ENCODE measurements around the gene CABP2. TPM values are rescaled to one million over a fixed set of nuclear protein-coding genes. Genes with fewer than 3 reads are reported as not detected.

The CABP2 gene
- total RNA-seq, 2 donors from 2014 or later = not detected

DNA sequence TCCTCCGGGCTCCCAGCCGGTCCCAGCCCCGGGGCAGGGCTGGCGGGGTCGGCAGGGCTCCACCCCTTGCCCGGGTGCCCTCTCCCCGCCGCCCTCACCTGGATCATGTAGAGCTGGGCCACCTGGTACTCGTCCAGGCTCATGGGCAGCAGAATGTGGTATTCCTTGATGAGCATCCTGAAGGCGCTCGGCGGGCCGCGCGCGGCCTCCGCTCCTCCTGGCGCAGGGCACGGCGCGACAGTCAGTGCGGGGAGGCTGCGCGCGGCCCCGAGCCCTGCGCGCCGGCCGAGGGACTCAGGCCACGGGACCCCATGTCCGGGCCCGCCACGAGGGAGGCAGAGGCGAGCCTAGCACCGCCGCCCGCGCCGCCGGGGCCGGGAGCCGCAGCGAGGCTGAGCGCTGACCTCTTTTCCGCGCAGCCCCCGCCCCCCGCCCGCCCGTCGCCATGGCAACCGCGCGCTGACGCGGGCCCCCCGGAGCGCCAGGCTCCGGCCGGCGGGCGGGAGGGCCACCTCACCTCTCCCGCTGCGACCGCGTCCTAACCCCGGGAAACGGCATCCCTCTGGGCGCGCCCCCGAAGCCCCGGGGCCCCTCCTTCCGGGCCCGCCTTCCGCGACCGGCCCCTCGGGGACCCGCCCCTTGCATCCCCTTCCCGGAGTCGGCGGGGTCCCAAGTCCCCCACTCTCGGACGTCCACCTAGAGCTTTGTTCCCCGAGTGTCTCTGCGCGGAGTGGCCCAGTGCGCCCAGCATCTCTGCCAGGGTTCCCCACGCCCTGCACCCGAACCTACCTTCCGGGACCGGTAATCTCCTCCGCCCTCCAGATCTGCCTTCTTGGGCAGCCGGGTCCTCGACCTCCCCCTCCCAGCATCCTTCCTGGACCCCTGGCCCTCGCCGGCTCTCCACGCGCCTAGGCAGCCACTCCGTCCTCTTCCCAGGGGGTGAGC lies 19.0 kb downstream of the CABP2 start:
- peaks cover 0 to 54% of the 10 kb centered on the region in 2 donors for H3K4me1 ChIP-seq

DNA sequence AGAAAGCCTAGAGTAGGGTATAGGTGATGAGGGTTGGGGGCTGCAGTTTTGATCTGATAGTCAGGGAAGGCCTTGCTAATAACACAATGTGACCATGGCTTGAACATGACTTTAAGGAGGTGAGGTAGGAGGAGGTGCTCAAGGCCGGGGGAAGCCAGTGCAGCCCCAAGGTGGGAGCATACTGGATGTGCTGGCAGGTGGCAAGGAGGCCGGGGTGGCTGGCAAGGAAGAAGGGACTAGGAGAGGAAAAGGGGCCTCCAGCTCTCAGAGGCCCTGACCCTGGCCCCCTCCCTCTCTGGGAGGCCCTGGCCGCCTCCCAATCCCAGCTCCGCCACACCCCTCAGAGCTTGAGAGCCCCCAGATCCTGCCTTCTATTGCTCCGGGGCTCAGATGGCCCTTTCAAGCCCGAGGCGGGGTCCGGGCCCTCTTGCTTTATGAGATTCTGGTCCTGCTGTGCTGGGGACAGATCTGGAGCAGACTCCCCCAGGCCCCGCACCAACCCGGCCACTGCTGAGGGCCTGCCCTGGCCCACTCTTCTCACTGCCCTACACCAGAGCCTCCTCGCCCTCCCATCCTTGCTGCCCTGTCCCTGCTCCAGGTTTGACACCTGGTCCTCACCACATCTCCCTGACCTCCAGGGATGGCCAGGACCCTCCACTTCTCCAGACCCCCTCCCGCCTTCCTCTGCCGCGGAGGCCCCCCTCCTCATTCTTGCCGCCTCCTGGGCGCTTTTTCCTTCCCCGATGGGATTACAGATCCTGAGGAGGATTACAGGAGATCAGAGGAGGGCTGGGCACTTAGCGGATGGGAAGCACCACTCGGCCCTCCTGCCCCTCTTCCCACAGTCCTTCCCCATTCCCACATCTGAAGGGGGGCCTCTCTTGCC lies 19.9 kb downstream of the CABP2 start:
- H3K27ac ChIP-seq = no peak overlapping the region
- H3K36me3 ChIP-seq = peaks cover 23% of the 10 kb centered on the region
- no peaks in the 10 kb centered on the region for H3K27me3 ChIP-seq
- no peaks in the 10 kb centered on the region for H3K9me3 ChIP-seq
- TF ChIP-seq, protein P1, sequence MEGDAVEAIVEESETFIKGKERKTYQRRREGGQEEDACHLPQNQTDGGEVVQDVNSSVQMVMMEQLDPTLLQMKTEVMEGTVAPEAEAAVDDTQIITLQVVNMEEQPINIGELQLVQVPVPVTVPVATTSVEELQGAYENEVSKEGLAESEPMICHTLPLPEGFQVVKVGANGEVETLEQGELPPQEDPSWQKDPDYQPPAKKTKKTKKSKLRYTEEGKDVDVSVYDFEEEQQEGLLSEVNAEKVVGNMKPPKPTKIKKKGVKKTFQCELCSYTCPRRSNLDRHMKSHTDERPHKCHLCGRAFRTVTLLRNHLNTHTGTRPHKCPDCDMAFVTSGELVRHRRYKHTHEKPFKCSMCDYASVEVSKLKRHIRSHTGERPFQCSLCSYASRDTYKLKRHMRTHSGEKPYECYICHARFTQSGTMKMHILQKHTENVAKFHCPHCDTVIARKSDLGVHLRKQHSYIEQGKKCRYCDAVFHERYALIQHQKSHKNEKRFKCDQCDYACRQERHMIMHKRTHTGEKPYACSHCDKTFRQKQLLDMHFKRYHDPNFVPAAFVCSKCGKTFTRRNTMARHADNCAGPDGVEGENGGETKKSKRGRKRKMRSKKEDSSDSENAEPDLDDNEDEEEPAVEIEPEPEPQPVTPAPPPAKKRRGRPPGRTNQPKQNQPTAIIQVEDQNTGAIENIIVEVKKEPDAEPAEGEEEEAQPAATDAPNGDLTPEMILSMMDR (IDR thresholded peaks at IDR 0.05) = no peak
- DNase-seq (ENCODE audit: low spot score) = no peak
- H3K4me3 ChIP-seq = peak overlapping the region; percentile 74 to 77
- H3K4me1 ChIP-seq = peaks cover 0 to 47% of the 10 kb centered on the region in 2 donors

More for the DNA sequence above, 19.0 kb downstream of the CABP2 start:
- H3K9me3 ChIP-seq = no peaks in the 10 kb centered on the region
- H3K27ac ChIP-seq = peak overlapping the region; percentile 99
- H3K4me3 ChIP-seq = peak overlapping the region; percentile 74 to 77
- H3K36me3 ChIP-seq = peaks cover 23% of the 10 kb centered on the region
- no peak for DNase-seq (ENCODE audit: low spot score)
- TF ChIP-seq, protein P1 (IDR thresholded peaks at IDR 0.05) = no peak
- H3K27me3 ChIP-seq = no peaks in the 10 kb centered on the region

DNA sequence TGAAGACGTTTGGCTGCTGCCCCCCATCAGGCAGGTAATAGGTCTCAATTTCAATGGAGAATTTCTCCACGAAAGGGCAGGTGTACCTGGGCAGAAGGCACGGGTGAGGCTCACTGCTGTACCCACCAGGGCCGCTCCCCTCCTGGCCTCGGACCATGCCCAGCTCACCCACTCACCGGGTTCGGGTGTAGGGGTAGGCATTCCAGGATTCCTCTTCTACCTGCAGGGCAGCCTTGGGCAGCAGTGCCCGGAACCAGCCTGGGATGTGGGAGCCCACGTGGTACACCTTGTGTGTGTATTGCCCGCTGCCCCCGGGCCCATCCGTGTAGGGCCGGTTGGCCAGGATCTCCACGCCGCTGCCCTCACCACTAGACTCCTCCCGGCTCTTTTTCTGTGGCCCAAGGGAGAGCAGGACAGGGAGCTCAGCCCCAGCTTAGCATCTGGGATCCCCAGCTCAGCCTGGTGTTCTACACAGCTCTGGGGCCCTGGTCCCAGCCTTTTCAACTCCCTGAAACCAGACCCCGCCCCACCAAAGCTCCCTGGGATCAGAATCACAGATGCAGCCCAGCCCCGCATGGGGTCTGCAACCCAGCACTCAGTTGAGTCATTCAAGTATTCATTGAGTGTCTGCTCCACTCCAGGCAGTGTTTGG lies 20.8 kb downstream of the CABP2 start:
- Histone ChIP-seq H3K4me3 (no peak overlapping the region), H3K36me3 (peaks cover 23% of the 10 kb centered on the region), H3K27ac (no peak overlapping the region), H3K4me1 (peaks cover 0 to 42% of the 10 kb centered on the region in 2 donors), H3K9me3 (no peaks in the 10 kb centered on the region), H3K27me3 (no peaks in the 10 kb centered on the region)
- no peak for DNase-seq (ENCODE audit: low spot score)
- TF ChIP-seq, protein P1 (IDR thresholded peaks at IDR 0.05) = no peak

DNA sequence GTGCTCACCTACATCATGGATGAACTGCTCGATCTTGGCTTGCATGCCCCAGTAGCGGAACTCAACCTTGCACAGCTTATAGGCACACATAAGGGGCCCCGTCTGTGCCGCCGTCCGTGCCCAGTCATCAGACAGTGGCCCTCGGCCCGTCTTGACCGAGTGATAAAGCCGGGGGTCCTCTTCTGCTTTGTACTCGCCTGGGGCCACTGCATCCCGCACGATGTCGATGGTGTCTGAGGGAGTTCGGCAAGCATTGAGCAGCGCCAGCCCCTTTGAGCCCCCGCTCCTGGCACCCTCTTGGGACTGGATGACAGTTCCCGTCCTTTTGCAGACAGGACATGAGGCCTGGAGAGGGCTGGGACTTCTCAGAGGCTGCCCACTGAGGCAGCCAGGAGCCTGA lies 21.4 kb downstream of the CABP2 start:
- no peak overlapping the region for H3K27ac ChIP-seq
- H3K4me1 ChIP-seq = peaks cover 0 to 36% of the 10 kb centered on the region in 2 donors
- peaks cover 19% of the 10 kb centered on the region for H3K36me3 ChIP-seq

More for the DNA sequence above, 21.4 kb downstream of the CABP2 start:
- DNase-seq (ENCODE audit: low spot score) = no peak
- H3K27me3 ChIP-seq = no peaks in the 10 kb centered on the region
- no peaks in the 10 kb centered on the region for H3K9me3 ChIP-seq
- TF ChIP-seq, protein P1 (IDR thresholded peaks at IDR 0.05) = no peak
- H3K4me3 ChIP-seq = no peak overlapping the region
